ENCODE data around the gene VEPH1. TPM values are rescaled to one million over a fixed set of nuclear protein-coding genes. Genes with fewer than 3 reads are reported as not detected.

The VEPH1 gene
- total and polyA plus RNA-seq, 2 donors (not counting 1 experiment from before 2014, with no cell fraction given), result not detected

DNA sequence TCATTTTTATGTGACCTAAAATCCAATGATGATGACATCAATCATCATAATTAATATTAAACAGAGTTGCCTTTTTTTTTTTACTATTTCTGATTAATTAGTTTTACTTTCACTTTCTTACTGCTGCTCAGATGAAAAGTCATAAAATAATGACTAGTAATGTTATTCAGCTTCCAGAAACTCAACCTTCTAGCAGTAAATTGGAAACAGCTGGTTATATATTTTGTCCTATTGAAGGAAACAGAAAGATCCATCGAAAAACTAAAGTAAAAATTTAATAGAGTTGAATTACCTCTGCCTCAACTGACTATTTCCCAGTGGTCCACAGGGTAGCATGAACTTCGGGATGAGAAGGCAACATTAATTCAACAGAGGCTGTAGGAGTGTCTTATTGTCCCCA, 173.7 kb downstream of the VEPH1 start:
- Histone ChIP-seq H3K9ac (ENCODE audit: low read length) (no peak overlapping the region), H3K27me3 (replicated peaks in 1 of 4; ENCODE audit: control extremely low read depth in 1 of 4, control insufficient read depth in 3 of 4, insufficient read depth in 4 of 4, low read length in 3 of 4) (no peaks in the 10 kb centered on the region), H3K4me1 (ENCODE audit: control insufficient read depth in 2 of 2, insufficient read depth in 2 of 2, low read length in 2 of 2) (no peaks in the 10 kb centered on the region), H3K79me2 (ENCODE audit: control insufficient read depth, insufficient read depth, low read length) (no peaks in the 10 kb centered on the region), H3K4me2 (replicated peaks; ENCODE audit: low read depth, low read length, poor library complexity, severe bottlenecking) (no peak overlapping the region), H3K27ac (ENCODE audit: low read length in 2 of 2) (no peak overlapping the region), H3K4me3 (ENCODE audit: control extremely low read depth in 1 of 5, extremely low read depth in 1 of 5, insufficient read depth in 1 of 5, low read depth in 2 of 5, low read length in 4 of 5) (no peak overlapping the region), H2AFZ (ENCODE audit: insufficient read depth, low read depth, low read length, poor library complexity, severe bottlenecking) (no peak overlapping the region), H4K20me1 (ENCODE audit: control insufficient read depth, insufficient read depth, low read length, poor library complexity, severe bottlenecking) (no peaks in the 10 kb centered on the region), H3K36me3 (replicated peaks in 1 of 2; ENCODE audit: control extremely low read depth in 1 of 2, control insufficient read depth in 1 of 2, extremely low read depth in 1 of 2, insufficient read depth in 2 of 2, low read length in 1 of 2) (no peaks in the 10 kb centered on the region), H3K9me3 (ENCODE audit: control extremely low read depth in 1 of 3, control insufficient read depth in 2 of 3, insufficient read depth in 1 of 3, low read length in 2 of 3) (peaks cover 0 to 1% (median 0%) of the 10 kb centered on the region in 3 donors)
- ATAC-seq (ENCODE audit: low read depth) (no peak), DNase-seq (no peak)
- Mint-ChIP-seq H3K9me3 (ENCODE audit: insufficient read depth) (no peaks in the 10 kb centered on the region), H3K4me3 (no peak overlapping the region), H3K4me1 (peaks cover 3% of the 10 kb centered on the region), H3K27ac (no peak overlapping the region), H3K27me3 (no peaks in the 10 kb centered on the region)
- intact Hi-C loops (cut with micrococcal nuclease), result no loop called here
- TF ChIP-seq, protein P1, sequence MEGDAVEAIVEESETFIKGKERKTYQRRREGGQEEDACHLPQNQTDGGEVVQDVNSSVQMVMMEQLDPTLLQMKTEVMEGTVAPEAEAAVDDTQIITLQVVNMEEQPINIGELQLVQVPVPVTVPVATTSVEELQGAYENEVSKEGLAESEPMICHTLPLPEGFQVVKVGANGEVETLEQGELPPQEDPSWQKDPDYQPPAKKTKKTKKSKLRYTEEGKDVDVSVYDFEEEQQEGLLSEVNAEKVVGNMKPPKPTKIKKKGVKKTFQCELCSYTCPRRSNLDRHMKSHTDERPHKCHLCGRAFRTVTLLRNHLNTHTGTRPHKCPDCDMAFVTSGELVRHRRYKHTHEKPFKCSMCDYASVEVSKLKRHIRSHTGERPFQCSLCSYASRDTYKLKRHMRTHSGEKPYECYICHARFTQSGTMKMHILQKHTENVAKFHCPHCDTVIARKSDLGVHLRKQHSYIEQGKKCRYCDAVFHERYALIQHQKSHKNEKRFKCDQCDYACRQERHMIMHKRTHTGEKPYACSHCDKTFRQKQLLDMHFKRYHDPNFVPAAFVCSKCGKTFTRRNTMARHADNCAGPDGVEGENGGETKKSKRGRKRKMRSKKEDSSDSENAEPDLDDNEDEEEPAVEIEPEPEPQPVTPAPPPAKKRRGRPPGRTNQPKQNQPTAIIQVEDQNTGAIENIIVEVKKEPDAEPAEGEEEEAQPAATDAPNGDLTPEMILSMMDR (IDR thresholded peaks at IDR 0.05), result no peak
- TF ChIP-seq EZH2 (IDR thresholded peaks at IDR 0.05; ENCODE audit: borderline replicate concordance, insufficient read depth, low read depth, low read length, poor library complexity, severe bottlenecking), result no peak
- ChIA-PET POLR2A (no interaction called here), CTCF (no interaction called here)
- 80% methylated on average over 1 of the region's 2 CpGs for WGBS (ENCODE audit: insufficient coverage)

DNA sequence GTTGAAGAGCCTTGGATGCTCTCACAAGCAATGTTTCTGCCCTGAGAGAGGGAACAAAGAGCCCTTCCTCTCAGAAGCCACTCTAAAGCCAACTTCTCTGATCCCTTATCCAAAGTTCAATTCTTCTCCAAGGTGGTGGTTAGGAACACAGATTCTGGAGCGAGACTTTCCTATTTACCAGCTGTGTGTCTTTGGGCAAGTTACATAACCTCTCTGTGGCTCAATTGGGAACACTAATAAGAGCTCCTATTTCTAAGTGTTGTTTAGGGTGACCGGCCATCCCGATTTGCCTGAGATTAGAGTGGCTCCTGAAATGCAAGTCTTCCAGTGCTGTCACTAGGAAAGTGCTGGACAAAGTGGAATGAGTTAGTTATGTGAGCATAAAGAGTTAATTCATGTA, 175.4 kb downstream of the VEPH1 start:
- Histone ChIP-seq H3K27ac (ENCODE audit: low read length in 2 of 2) (no peak overlapping the region), H3K9ac (ENCODE audit: low read length) (no peak overlapping the region), H3K27me3 (replicated peaks in 1 of 4; ENCODE audit: control extremely low read depth in 1 of 4, control insufficient read depth in 3 of 4, insufficient read depth in 4 of 4, low read length in 3 of 4) (no peaks in the 10 kb centered on the region), H3K4me2 (replicated peaks; ENCODE audit: low read depth, low read length, poor library complexity, severe bottlenecking) (no peak overlapping the region), H3K36me3 (replicated peaks in 1 of 2; ENCODE audit: control extremely low read depth in 1 of 2, control insufficient read depth in 1 of 2, extremely low read depth in 1 of 2, insufficient read depth in 2 of 2, low read length in 1 of 2) (no peaks in the 10 kb centered on the region), H2AFZ (ENCODE audit: insufficient read depth, low read depth, low read length, poor library complexity, severe bottlenecking) (no peak overlapping the region), H3K4me3 (ENCODE audit: control extremely low read depth in 1 of 5, extremely low read depth in 1 of 5, insufficient read depth in 1 of 5, low read depth in 2 of 5, low read length in 4 of 5) (no peak overlapping the region), H4K20me1 (ENCODE audit: control insufficient read depth, insufficient read depth, low read length, poor library complexity, severe bottlenecking) (no peaks in the 10 kb centered on the region), H3K4me1 (ENCODE audit: control insufficient read depth in 2 of 2, insufficient read depth in 2 of 2, low read length in 2 of 2) (no peaks in the 10 kb centered on the region), H3K79me2 (ENCODE audit: control insufficient read depth, insufficient read depth, low read length) (no peaks in the 10 kb centered on the region), H3K9me3 (ENCODE audit: control extremely low read depth in 1 of 3, control insufficient read depth in 2 of 3, insufficient read depth in 1 of 3, low read length in 2 of 3) (peaks cover 0 to 1% (median 0%) of the 10 kb centered on the region in 3 donors)
- TF ChIP-seq, protein P1 (IDR thresholded peaks at IDR 0.05), result no peak
- TF ChIP-seq EZH2 (IDR thresholded peaks at IDR 0.05; ENCODE audit: borderline replicate concordance, insufficient read depth, low read depth, low read length, poor library complexity, severe bottlenecking), result no peak
- ChIA-PET POLR2A (no interaction called here), CTCF (no interaction called here)
- no peaks in the 10 kb centered on the region for H3K27me3 Mint-ChIP-seq
- no peak for DNase-seq
- H3K4me3 Mint-ChIP-seq, result no peak overlapping the region
- no peaks in the 10 kb centered on the region for H3K9me3 Mint-ChIP-seq (ENCODE audit: insufficient read depth)
- no peak overlapping the region for H3K27ac Mint-ChIP-seq
- peaks cover 3% of the 10 kb centered on the region for H3K4me1 Mint-ChIP-seq
- intact Hi-C loops (cut with micrococcal nuclease), result no loop called here
- WGBS (ENCODE audit: insufficient coverage), result 100% methylated on average over 3 of the region's 3 CpGs
- no peak for ATAC-seq (ENCODE audit: low read depth)

Data from B cell (primary cell).